SK-N-SH (cell line): ENCODE data around the gene SLC9A5. TPM values are rescaled to one million over a fixed set of nuclear protein-coding genes. Genes with fewer than 3 reads are reported as not detected.

Experiments
- CTCF ChIA-PET: fragments of 300-600, 350-600 bp; formaldehyde crosslinking; extraction: SDS; loops from one replicate; lab custom pipeline; 2021; lab: Yijun Ruan, JAX
- POLR2A ChIA-PET: fragments of 350-600 bp; sonication (Branson Sonifier 250); formaldehyde crosslinking; extraction: SDS; loops from one replicate; lab custom pipeline; 2020; ENCODE audit warnings: antibody characterized with exemption, inconsistent platforms; lab: Yijun Ruan, JAX
- DNase-seq: peaks from one replicate; pipeline ENCODE4 v3.0.0; 2012
- H2AFZ ChIP-seq: fragments of 200-600 bp; sonication (generic); 2 replicates; pipeline ENCODE4 v1.8.1; 2016; ENCODE audit warnings: antibody characterized with exemption, mild to moderate bottlenecking, low read depth
- H3F3A ChIP-seq: fragments of 200-600 bp; sonication (generic); replicated peaks from 2 replicates; pipeline ENCODE3; 2016; ENCODE audit warnings: antibody characterized with exemption, mild to moderate bottlenecking; ENCODE audit not compliant: insufficient read depth
- H3K27ac ChIP-seq, 2 experiments: fragments of 200-500 bp in 1 of 2; fragments of 200-600 bp in 1 of 2; sonication (Bioruptor generic) in 1 of 2; sonication (generic), shearing (Covaris generic) in 1 of 2; 2 replicates each; pipeline versions ENCODE4 v1.5.1 to v1.6.1; 2014 to 2016; ENCODE audit warnings: low read depth in 2 of 2, inconsistent platforms in 1 of 2, low read length in 1 of 2, mild to moderate bottlenecking in 1 of 2, mixed read lengths in 1 of 2
- H3K27me3 ChIP-seq: fragments of 200-600 bp; sonication (generic), shearing (Covaris generic); 2 replicates; pipeline ENCODE4 v1.6.1; 2016; ENCODE audit warnings: mixed run types; ENCODE audit not compliant: insufficient read depth
- H3K36me3 ChIP-seq, 2 experiments: fragments of 200-500 bp in 1 of 2; fragments of 200-600 bp in 1 of 2; sonication (Bioruptor generic) in 1 of 2; sonication (generic) in 1 of 2; replicated peaks in 1 of 2; 2 replicates each; pipeline versions ENCODE3 to v1.5.1; 2014 to 2016; ENCODE audit warnings: low read length in 1 of 2, mild to moderate bottlenecking in 1 of 2; ENCODE audit not compliant: insufficient read depth in 2 of 2, control insufficient read depth in 1 of 2
- H3K4me1 ChIP-seq, 2 experiments: fragments of 200-500 bp in 1 of 2; fragments of 200-600 bp in 1 of 2; sonication (Bioruptor generic) in 1 of 2; sonication (generic), shearing (Covaris generic) in 1 of 2; 2 replicates each; pipeline versions ENCODE4 v1.5.1 to v1.6.1; 2014 to 2016; ENCODE audit warnings: low read depth in 1 of 2, low read length in 1 of 2, mixed run types in 1 of 2; ENCODE audit not compliant: insufficient read depth in 2 of 2, control insufficient read depth in 1 of 2
- H3K4me2 ChIP-seq: fragments of 200-600 bp; sonication (generic), shearing (Covaris generic); 2 replicates; pipeline ENCODE4 v1.6.1; 2017; ENCODE audit warnings: mixed run types
- H3K4me3 ChIP-seq, 2 experiments: fragments of 200-500 bp in 1 of 2; fragments of 200-600 bp in 1 of 2; sonication (Bioruptor generic) in 1 of 2; sonication (generic), shearing (Covaris generic) in 1 of 2; 2 replicates each; pipeline versions ENCODE4 v1.5.1 to v1.8.1; 2014 to 2016; ENCODE audit warnings: low read depth in 2 of 2, inconsistent platforms in 1 of 2, low read length in 1 of 2, mild to moderate bottlenecking in 1 of 2, mixed read lengths in 1 of 2, moderate library complexity in 1 of 2
- H3K79me2 ChIP-seq: fragments of 200-600 bp; sonication (generic); 2 replicates; pipeline ENCODE4 v1.8.1; 2017; ENCODE audit warnings: mild to moderate bottlenecking; ENCODE audit not compliant: insufficient read depth
- H3K9ac ChIP-seq: fragments of 200-600 bp; sonication (generic); 2 replicates; pipeline ENCODE4 v1.6.1; 2017; ENCODE audit warnings: mixed run types
- H3K9me2 ChIP-seq: fragments of 200-600 bp; sonication (generic); 2 replicates; pipeline ENCODE4 v1.6.1; 2017; ENCODE audit warnings: mixed run types
- H3K9me3 ChIP-seq: fragments of 200-600 bp; sonication (generic); 2 replicates; pipeline ENCODE4 v1.6.1; 2017; ENCODE audit warnings: mixed run types, mild to moderate bottlenecking, moderate library complexity
- H4K20me1 ChIP-seq: fragments of 200-600 bp; sonication (generic); 2 replicates; pipeline ENCODE4 v1.6.1; 2017; ENCODE audit warnings: mild to moderate bottlenecking, mixed run types; ENCODE audit not compliant: insufficient read depth
- FOSL2 ChIP-seq: IDR thresholded peaks from 2 replicates; pipeline ENCODE4 v1.4.0; 2012; ENCODE audit warnings: low read depth, mild to moderate bottlenecking, moderate library complexity, borderline replicate concordance
- FOXM1 ChIP-seq: IDR thresholded peaks from 2 replicates; pipeline ENCODE4 v1.4.0; 2012; ENCODE audit warnings: low read depth, mild to moderate bottlenecking
- GABPA ChIP-seq: IDR thresholded peaks from 2 replicates; pipeline ENCODE4 v1.4.0; 2012; ENCODE audit warnings: low read depth, mild to moderate bottlenecking
- MXI1 ChIP-seq: IDR thresholded peaks from 2 replicates; pipeline ENCODE4 v1.6.1; 2012; ENCODE audit warnings: mild to moderate bottlenecking, low read depth, low read length, improper control_type of control experiment
- RAD21 ChIP-seq: IDR thresholded peaks from 2 replicates; pipeline ENCODE4 v1.6.1; 2012; ENCODE audit warnings: mild to moderate bottlenecking, low read length
- REST ChIP-seq: IDR thresholded peaks from 2 replicates; pipeline ENCODE4 v1.6.1; 2012; ENCODE audit warnings: mild to moderate bottlenecking, low read depth, low read length, moderate library complexity
- SMC3 ChIP-seq: IDR thresholded peaks from 2 replicates; pipeline ENCODE4 v1.6.1; 2012; ENCODE audit warnings: low read depth, low read length, improper control_type of control experiment
- USF1 ChIP-seq: IDR thresholded peaks from 2 replicates; pipeline ENCODE4 v1.4.0; 2012; ENCODE audit warnings: low read depth, borderline replicate concordance
- USF2 ChIP-seq: fragments of 150-350 bp; IDR thresholded peaks from 2 replicates; pipeline ENCODE4 v1.6.1; 2017; ENCODE audit warnings: antibody characterized with exemption, low read length, low read depth, borderline replicate concordance
- YY1 ChIP-seq: IDR thresholded peaks from 2 replicates; pipeline ENCODE4 v1.4.0; 2012; ENCODE audit warnings: low read depth, mild to moderate bottlenecking
- WGBS: methylation state at CpG from one replicate; pipeline ENCODE4 v1.1.6; 2017; ENCODE audit warnings: low lambda C conversion rate; 5-methylcytosine and 5-hydroxymethylcytosine counted together
- polyA plus RNA-seq, 3 experiments: library from polyadenylated mRNA; depleted of rRNA; stranded (reverse); fragments of >200 nt; gene quantifications; 2 replicates each; pipeline ENCODE4 v1.2.3, GENCODE V29; 2012

The SLC9A5 gene
- polyA plus RNA-seq, 1 of the 3 experiments (the other 2 are of a cell fraction), result 4.1 TPM

GRCh38 chr16:67227567-67227921 is 21.2 kb upstream of the SLC9A5 start:
- H3K9me2 ChIP-seq, result no peaks in the 10 kb centered on the region
- no peaks in the 10 kb centered on the region for H3K27me3 ChIP-seq
- H3K36me3 ChIP-seq, result peaks cover 19 to 41% of the 10 kb centered on the region in 2 experiments
- 0 out of 2 replicates have a peak overlapping the region, but pooled peaks have one; percentile 45 for H2AFZ ChIP-seq
- H4K20me1 ChIP-seq, result no peaks in the 10 kb centered on the region
- POLR2A ChIA-PET, result interaction anchor here (0.6 to 2.2 kb wide), 11 partner anchors 9 to 58 kb away, joined by 3 to 14 read pairs (median 5); partner anchors contain the start of genes E2F4, FHOD1 and SLC9A5
- peaks cover 0 to 22% of the 10 kb centered on the region in 2 experiments; a peak in 2 of 4 replicates for H3K4me1 ChIP-seq
- H3K4me3 ChIP-seq, result peak overlapping the region; percentile 92 to 100
- H3K9me3 ChIP-seq, result no peaks in the 10 kb centered on the region
- CTCF ChIA-PET, result interaction anchor here (0.6 to 2.9 kb wide), 11 partner anchors 11 to 476 kb away, joined by 3 to 10 read pairs (median 4); partner anchors contain the start of genes NOL3 and SLC9A5
- 5% methylated on average over 12 of the region's 12 CpGs for WGBS
- DNase-seq, result no peak
- peak overlapping the region; percentile 72 to 77; a peak in 3 of 4 replicates for H3K27ac ChIP-seq
- no peak for TF ChIP-seq YY1
- no peak for TF ChIP-seq REST
- peak overlapping the region; percentile 88 for H3K4me2 ChIP-seq
- H3K9ac ChIP-seq, result peak overlapping the region; percentile 83
- peaks cover 26% of the 10 kb centered on the region for H3F3A ChIP-seq
- H3K79me2 ChIP-seq, result peaks cover 34% of the 10 kb centered on the region

GRCh38 chr16:67228034-67228785 is 20.6 kb upstream of the SLC9A5 start:
- Histone ChIP-seq H2AFZ (no peak overlapping the region), H3K9ac (peak overlapping the region; percentile 83), H4K20me1 (no peaks in the 10 kb centered on the region), H3K27me3 (no peaks in the 10 kb centered on the region), H3K4me3 (peak overlapping the region; percentile 92 to 100), H3K4me1 (peaks cover 0 to 22% of the 10 kb centered on the region in 2 experiments; a peak in 2 of 4 replicates), H3K36me3 (peaks cover 25 to 42% of the 10 kb centered on the region in 2 experiments), H3K9me3 (no peaks in the 10 kb centered on the region), H3K27ac (no peak overlapping the region), H3K9me2 (no peaks in the 10 kb centered on the region), H3K79me2 (peaks cover 40% of the 10 kb centered on the region), H3K4me2 (peak overlapping the region; percentile 88), H3F3A (peaks cover 29% of the 10 kb centered on the region)
- WGBS, result 94% methylated on average over 3 of the region's 9 CpGs
- TF ChIP-seq USF1, result no peak
- no peak for TF ChIP-seq MXI1
- no peak for TF ChIP-seq FOXM1
- TF ChIP-seq USF2, result no peak
- no peak for TF ChIP-seq GABPA
- no peak for TF ChIP-seq SMC3
- TF ChIP-seq RAD21, result no peak
- no peak for TF ChIP-seq FOSL2
- ChIA-PET CTCF (interaction anchor here (0.6 to 2.9 kb wide), 11 partner anchors 11 to 476 kb away, joined by 3 to 10 read pairs (median 4); partner anchors contain the start of genes NOL3 and SLC9A5), POLR2A (interaction anchor here (0.6 to 2.0 kb wide), 4 partner anchors 8 to 20 kb away, joined by 5 to 9 read pairs (median 6); no protein-coding TSS in a partner anchor)
- no peak for DNase-seq
